ENCODE measurements around the gene RPL27A.

DNA sequence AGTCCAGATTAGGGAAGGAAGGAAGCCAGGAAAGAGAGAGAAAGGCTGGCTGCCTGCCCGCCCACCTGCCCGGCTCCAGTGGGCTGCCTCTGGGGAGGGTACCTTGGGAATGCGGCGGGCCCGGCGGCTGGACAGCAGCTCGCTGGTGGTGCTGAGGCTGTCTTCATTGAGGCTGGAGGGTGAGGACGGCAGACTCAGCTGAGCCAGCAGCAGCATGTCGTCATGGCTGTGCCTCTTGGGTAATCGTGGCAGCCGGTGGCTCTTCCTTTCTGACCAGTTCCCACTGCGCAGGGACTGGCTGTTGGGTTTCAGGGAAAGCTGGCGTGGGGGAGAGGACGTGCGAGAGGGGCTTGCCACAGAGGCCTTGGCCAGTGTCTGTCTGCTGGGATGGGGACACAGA, 32.9 kb downstream of the RPL27A start:
- TF ChIP-seq, protein P1, sequence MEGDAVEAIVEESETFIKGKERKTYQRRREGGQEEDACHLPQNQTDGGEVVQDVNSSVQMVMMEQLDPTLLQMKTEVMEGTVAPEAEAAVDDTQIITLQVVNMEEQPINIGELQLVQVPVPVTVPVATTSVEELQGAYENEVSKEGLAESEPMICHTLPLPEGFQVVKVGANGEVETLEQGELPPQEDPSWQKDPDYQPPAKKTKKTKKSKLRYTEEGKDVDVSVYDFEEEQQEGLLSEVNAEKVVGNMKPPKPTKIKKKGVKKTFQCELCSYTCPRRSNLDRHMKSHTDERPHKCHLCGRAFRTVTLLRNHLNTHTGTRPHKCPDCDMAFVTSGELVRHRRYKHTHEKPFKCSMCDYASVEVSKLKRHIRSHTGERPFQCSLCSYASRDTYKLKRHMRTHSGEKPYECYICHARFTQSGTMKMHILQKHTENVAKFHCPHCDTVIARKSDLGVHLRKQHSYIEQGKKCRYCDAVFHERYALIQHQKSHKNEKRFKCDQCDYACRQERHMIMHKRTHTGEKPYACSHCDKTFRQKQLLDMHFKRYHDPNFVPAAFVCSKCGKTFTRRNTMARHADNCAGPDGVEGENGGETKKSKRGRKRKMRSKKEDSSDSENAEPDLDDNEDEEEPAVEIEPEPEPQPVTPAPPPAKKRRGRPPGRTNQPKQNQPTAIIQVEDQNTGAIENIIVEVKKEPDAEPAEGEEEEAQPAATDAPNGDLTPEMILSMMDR (IDR thresholded peaks at IDR 0.05): no peak
- no peak for TF ChIP-seq POLR2A (IDR thresholded peaks at IDR 0.05)
